Measurements from ENCODE around the gene MRPS21.
"Not testable (repeated sequence)": the region's sequence is repeated elsewhere in the genome, so short reads cannot be mapped to it uniquely, and the experiment has no call there.

The MRPS21 gene

DNA sequence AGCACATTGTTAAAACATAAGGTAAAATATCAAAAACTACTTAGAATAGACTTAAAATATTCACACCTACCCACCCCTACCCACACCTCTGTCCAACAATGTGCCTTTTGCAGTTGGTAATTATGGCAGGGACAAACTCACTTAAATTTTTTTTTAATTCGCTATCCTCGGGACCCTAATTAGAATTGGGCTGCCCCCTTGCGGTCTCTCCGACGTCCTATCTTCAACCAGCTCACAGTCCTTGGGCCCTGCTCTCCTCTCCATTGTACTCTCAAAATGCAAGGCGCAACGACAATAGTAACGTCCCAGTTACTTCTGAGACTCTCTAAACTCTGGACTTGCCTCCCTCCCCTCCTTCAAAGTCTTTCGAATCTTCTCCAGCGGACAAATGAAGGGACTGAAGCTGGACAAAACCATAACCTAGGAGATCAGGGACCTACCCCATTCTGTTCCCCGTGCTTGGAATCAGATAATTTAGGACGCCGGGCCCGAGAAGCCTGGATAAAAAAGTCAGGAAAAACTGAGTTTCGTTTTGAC is 12.4 kb upstream of the MRPS21 start:
- DNase-seq (ENCODE audit: low spot score) (no peak), FAIRE-seq (no peak)

DNA sequence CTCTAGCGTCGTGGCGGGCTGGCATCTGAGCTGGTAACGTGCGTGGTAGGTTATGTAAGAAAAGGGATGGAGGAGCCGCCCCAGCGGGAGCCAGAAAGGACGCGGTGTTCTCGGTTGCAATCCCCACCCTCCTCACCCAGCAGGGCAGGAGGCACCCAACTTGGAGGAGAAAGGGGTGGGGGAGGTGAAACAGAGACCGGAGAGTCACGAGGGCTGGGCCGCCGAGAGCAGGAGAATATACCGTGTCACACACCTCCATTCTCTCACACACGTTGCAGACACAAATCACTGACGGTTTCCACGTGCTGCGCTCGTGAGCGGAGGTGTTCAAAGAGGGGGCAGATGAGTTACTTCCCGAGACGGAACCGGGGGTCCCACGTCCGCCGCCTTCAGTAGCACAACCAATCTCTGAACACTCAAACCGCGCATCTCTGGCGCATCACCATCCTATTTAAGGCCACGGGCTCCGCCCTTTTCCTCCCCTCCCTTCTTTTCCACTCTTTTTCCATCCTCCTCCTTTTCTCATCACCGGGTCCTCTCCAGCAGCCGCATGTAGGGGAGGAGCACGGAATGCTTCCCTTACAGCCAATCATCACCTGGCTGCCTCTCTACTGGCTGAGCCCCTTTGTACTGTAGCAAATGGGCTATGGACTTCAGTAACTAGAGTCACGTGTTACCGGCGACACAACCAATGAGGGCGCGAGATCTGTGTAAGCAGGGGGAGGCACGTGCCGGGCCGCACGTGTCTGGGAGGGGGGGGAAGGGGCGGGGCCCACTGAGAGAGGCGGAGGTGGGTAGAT is 11.7 kb upstream of the MRPS21 start, which contains the start of gene CIART:
Gene CIART (plus strand): TSS at position 797 of the 800 bp plus-strand sequence. CDS start 714 bp downstream, outside the sequence.
- DNase-seq (ENCODE audit: low spot score) (peak; percentile 92), FAIRE-seq (peak; percentile 46)

DNA sequence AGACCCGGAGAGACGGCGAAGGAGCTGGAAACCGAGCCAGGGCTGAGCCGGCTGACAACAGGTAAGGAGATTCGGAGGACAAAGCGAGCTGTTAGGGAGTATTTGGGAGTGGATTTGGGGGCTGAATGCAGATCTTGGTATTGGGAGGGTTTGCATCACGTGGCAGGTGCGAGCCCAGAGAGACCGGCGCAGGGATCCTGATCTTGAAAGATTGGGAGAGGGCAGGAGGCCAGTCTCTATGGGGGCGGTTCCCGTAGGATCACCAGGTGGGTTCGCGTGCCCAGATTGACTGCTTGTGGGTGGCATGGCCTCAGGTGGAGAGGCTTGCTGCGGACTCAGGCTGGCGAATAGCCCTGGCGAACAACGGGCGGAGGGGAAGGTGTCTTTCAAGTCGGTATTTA is 11.1 kb upstream of the MRPS21 start:
- no peak for DNase-seq (ENCODE audit: low spot score)
- FAIRE-seq, result no peak

DNA sequence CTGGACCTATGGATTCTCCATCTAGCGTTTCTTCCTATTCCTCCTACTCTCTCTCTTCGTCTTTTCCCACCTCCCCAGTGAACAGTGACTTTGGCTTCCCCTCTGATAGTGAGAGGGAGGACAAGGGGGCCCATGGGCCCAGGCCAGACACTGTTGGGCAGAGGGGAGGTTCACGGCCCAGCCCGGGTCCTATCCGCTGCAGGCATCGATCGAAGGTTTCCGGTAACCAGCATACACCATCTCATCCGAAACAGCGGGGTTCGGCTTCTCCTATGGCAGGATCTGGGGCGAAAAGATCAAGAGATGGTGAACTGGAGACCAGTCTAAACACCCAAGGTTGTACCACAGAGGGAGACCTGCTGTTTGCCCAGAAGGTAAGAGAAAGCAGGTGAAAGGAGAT is 10.4 kb upstream of the MRPS21 start:
- FAIRE-seq, result no peak
- DNase-seq (ENCODE audit: low spot score), result no peak

DNA sequence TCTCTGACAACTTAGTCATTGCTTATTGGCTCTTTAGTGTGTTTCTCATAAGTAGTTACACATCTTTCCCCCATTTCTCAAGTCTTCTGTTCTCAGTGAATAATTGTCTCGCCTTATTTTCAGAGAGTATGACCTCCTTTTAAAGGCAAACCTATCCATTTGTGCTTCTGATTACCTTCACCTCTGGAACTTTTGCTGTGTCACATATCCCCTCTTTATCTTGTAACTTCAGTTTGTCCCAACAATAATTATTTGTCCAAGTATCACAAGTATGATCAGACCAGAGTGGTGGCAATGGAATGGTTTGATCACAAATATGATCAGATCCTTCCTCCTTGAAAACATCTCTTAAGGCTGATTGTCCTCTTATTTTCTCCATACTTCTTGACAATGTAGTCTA is 5.3 kb upstream of the MRPS21 start:
- FAIRE-seq, result no peak
- DNase-seq (ENCODE audit: low spot score), result no peak

DNA sequence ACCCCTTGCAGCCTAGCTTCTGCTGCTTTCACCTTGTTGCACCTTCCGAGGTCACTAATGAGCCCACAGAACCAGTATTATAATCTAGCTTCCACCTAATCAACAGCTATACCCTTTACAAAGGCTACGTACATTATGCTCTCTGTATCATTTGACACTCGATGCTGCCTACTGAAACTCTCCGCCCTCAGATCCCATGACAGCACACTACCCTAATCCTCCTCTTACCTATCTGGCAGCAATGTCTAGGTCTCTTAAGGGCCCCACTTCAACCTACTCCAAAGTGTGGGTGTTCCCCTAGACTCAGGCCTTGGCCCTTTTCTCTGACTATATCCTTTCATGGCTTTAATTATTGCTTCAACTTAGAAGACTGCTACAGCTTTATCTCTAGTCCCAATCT is 4.8 kb upstream of the MRPS21 start:
- no peak for FAIRE-seq

DNA sequence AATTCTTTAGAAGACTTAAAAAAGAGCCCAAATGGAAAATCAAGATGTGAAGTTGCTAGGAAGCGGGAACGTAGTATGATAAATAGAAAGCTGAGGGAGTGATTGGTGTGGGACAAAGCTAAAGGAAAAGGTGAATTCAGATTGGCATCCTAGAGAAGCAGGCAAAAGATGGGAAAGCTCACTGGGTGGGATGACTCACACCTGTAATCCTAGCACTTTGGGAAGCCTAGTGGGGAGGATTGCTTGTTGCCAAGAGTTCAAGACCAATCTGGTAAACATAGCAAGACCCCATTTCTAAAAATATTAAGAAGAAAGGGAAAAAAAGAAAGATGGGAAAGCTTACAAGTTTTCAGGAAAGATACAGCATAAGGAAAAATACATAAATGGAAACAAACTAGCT is 1.8 kb downstream of the MRPS21 start:
- DNase-seq (ENCODE audit: low spot score) (no peak), FAIRE-seq (no peak)

More for the DNA sequence above, 4.8 kb upstream of the MRPS21 start:
- no peak for DNase-seq (ENCODE audit: low spot score)

DNA sequence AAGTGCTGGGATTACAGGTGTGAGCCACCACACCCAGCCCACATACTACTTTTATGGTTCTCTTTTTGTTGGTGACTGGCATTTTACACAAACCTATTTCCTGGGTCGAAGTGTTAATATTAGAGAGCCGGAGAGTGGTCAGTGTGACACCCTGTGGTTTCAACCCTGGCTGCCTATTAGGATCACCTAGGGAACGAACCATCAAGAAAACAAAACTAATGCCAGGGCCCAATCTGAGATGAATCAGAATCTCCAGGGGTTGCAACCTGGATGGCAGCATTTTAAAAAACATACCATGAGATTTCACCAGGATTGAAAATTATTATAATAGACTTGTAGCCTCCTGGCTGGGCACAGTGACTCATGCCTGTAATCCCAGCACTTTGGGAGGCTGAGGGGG is 6.1 kb downstream of the MRPS21 start:
- FAIRE-seq (no peak), DNase-seq (ENCODE audit: low spot score) (peak; percentile 31)

DNA sequence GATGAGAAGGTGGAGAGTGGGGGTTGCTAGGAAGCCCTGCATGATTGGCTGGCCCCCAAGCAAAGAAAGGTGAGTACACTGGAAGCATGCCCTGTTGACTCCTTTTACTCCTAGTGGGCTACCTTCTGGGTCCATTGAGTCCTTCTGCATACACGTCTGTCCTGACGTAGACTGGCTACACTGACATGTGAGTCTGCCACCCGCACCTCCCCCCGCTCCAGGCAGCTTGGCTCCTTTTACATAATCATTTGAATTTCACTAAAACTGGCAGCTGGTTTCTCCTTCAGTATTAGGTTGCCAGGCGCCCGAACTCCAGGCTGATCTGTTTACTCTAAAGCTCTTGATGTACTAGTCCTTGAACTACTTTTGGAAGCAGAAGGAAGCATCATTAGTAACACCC is 8.7 kb downstream of the MRPS21 start:
- DNase-seq (ENCODE audit: low spot score), result no peak
- FAIRE-seq, result no peak

DNA sequence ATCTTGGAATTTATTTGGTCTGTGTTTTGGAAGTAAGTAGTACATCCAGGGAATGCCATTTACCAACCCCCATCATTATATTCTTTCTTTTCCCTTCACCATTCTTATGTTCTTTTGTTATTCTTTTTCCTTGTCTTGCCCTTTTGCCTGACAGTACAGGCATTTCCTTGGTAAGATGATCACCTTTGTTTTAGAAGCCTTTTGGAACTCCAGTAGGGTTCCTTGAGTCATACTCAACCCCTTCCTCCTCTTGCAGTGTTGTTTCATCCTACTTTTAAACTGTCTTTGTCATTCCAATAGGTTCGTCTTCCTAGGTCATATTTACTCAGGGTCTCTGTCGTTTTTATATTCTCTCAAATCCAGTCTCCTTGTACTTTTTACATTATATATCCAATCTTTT is 9.2 kb downstream of the MRPS21 start:
- FAIRE-seq, result no peak

DNA sequence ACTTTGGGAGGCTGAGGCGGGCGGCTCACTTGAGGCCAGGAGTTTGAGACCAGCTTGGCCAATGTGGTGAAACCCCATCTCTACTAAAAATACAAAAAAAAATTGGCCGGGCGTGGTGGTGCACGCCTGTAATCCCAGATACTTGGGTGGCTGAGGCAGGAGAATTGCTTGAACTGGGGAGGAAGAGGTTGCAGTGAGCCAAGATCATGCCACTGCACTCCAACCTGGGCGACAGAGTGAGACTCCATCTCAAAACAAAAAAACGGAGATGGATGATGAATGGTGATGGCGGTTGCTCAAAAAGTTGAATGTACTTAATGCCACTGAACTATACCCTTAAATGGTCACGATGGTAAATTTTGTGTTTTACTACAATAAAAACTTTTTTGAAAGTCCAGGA is 14.9 kb downstream of the MRPS21 start:
- FAIRE-seq; DNase-seq (ENCODE audit: low spot score): not testable (repeated sequence)

More for the DNA sequence above, 9.2 kb downstream of the MRPS21 start:
- no peak for DNase-seq (ENCODE audit: low spot score)

DNA sequence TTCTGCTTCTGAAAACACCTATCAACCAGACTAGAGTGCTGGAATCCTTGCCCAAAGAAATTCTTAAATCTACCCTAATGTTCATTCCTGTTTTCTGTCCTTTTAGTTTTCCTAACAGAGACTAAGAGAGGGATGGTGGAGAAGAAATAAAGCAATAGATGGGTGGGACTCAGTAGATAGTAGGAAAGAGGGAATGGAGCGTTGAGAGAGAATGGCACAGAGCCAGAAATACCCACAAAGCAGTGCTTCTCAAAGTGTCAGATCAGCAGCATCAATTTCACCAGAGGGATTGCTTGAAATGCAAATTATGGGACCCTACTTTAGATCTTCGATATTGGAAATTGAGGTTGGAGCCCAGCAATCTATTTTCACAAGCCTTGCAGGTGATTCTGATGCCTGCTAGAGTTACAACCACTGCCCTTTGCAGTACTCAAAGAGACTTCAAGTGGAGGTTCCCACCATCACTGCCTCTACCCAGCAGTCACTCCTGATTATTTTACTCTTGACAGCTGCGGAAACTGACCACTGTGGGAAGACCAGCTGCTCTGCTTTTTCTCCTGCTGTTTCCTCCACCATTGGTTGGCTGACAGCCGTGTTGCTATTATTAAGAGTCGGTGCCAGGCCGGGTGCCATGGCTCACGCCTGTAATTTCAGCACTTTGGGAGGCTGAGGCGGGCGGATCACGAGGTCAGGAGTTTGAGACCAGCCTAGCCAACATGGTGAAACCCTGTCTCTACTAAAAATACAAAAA is 16.3 kb downstream of the MRPS21 start:
- no peak for DNase-seq (ENCODE audit: low spot score)
- FAIRE-seq, result no peak

DNA sequence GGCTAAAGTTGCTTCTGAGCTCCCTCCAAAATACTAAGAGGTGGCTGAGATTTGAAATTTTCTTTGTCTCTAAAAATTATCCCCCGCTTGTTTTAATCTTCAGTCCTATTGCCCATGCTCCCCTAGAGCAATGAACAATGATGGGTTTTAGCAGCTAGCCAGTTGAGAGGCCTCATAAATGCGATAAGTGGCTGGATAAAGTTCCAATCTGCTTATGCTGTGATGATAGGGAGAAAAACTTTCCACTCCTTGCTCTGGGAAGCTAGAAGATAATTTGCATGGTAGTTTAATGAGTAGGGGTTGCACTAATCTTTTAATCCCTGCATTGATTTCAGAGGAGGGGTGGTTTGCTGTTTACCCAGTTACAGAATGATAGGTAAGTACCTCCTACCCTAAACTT is 18.1 kb downstream of the MRPS21 start:
- FAIRE-seq (no peak), DNase-seq (ENCODE audit: low spot score) (no peak)

DNA sequence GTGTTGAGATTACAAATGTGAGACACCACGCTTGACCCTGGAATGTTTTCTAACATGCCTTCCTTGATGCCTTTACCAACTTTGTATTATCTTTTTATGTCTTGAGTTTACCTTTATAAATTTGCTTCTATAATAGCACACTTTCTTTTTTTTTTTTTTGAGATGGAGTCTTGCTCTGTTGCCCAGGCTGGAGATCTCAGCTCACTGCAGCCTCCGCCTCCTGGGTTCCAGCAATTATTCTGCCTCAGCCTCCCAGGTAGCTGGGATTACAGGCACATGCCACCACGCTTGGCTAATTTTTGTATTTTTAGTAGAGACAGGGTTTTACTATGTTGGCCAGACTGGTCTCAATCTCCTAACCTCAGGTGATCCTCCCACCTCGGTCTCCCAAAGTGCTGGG is 21.0 kb downstream of the MRPS21 start:
- DNase-seq (ENCODE audit: low spot score); FAIRE-seq: not testable (repeated sequence)

DNA sequence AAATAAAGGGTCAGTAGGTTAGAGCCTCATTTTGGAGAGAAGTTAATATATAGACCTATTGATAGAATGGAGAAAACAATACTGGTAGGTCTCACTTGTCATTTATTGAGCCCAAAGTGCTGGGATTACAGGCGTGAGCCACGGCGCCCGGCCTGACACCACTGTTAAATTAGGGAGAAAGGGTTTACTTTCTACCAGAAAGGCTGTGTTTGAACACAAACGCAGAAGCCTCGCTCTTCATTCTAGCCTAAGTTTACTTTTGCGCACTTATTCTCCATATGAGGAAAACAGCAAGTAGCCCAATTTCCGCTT is 27.0 kb downstream of the MRPS21 start:
- DNase-seq (ENCODE audit: low spot score) (no peak), FAIRE-seq (no peak)

DNA sequence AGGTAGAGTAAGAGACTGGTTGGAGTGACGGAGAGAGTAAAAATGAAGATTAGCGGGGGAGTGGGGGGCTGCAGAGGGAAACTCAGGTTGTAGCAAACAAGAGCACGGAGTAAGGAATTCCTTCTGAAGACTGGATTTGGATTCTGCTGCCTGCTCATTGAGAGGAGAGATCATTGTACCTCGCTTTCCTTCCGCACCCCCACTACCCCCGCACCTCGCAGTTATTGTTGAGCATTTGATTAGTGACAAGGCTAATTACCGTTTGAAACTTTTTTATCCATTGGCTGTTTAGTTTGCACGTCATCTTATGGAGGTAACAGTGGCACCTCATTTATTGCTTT is 28.1 kb downstream of the MRPS21 start:
- DNase-seq (ENCODE audit: low spot score) (no peak), FAIRE-seq (no peak)

DNA sequence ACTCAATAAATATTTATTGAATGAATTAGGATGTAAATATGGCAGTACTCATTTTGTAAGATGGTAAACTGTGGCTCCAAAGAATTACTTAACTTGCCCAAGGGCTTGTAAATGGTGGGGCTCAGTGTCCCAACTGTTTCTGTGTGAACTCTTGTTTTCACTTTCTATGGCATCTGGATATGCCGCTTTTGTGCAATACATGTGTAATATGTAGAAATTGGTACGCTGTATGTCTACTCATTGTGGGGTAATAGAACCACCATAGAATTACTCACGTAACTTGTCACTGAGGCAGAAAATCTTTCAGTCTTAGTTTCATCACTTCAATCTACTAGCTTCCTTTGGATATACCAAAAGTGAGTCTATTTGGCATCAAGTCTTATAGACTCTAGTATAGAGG is 28.6 kb downstream of the MRPS21 start:
- no peak for FAIRE-seq
- no peak for DNase-seq (ENCODE audit: low spot score)

DNA sequence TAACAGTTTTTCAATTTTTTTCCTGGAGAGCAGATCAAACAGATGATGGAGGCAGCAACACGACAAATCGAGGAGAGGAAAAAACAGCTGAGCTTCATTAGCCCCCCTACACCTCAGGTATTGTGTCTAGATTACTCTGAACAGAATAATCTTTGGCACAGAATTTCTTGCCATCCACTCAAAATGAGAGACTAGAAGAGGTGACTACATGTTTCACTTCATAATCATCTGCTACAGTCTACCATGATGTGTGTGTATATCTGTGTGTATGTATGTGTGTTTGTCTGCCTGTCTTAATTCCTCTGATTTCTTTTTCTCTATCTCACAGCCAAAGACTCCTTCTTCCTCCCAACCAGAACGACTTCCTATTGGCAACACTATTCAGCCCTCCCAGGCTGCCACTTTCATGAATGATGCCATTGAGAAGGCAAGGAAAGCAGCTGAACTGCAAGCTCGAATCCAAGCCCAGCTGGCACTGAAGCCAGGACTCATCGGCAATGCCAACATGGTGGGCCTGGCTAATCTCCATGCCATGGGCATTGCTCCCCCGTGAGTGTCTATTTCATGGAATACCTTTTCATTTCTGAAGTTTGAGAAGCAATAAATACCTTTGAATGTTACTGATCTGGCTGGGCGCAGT is 39.1 kb downstream of the MRPS21 start:
- FAIRE-seq, result no peak
- DNase-seq (ENCODE audit: low spot score), result no peak

DNA sequence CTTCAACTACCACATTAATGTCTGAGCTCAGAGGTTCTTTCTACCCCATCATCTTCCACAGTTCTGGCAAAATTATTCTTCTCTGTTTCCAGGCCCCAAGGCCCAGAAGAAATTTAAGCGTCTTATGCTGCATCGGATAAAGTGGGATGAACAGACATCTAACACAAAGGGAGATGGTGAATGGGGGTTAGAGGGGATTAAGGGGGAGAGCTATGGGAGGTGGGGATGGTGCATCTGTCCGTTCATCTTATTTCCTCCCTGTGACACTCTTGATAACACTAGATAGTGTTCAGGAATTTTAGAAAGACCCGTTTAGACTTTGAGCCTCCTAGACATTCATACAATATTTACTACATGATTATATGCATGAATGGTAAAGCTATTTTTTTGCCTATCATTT is 52.7 kb downstream of the MRPS21 start:
- DNase-seq (ENCODE audit: low spot score), result no peak
- FAIRE-seq, result no peak

DNA sequence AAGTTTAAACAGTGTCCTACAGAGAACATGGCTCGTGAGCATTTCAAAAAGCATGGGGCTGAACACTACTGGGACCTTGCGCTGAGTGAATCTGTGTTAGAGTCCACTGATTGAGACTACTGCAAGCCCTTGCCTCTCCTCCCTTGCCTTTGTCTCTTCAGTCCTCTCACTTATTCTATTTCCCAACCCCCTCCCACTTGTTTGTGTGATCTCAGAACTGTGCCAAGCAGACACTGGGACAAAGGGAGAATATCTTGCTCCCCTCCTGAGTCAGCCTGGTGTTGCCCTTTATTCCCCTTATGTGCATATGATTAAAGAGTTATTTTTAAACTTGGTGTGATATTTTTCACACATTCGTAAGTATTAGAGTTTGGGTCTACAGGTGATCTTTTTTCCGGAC is 59.2 kb downstream of the MRPS21 start:
- DNase-seq (ENCODE audit: low spot score) (no peak), FAIRE-seq (no peak)
